Measurements from ENCODE around the gene SLC12A1.

SLC12A1 gene

GRCh38 chr15:48313216-48313615 lies 107.1 kb downstream of the SLC12A1 start:
- TF ChIP-seq EZH2phosphoT487 (IDR thresholded peaks at IDR 0.05; ENCODE audit: borderline replicate concordance, low read length) = no peak
- TF ChIP-seq CTCF (IDR thresholded peaks at IDR 0.05; ENCODE audit: low read depth, low read length, poor library complexity, severe bottlenecking) = no peak
- no peak overlapping the region for H3K4me3 ChIP-seq (ENCODE audit: low read length)
- no peak overlapping the region for H3K27ac ChIP-seq (ENCODE audit: low read depth, low read length)
- no peak overlapping the region for H3K4me2 ChIP-seq (ENCODE audit: low read length)
- H3K79me2 ChIP-seq (ENCODE audit: control insufficient read depth, low read length) = no peaks in the 10 kb centered on the region
- H3K4me1 ChIP-seq (ENCODE audit: control insufficient read depth, low read length) = no peaks in the 10 kb centered on the region
- H3K27me3 ChIP-seq (ENCODE audit: control insufficient read depth, low read length) = no peaks in the 10 kb centered on the region
- no peaks in the 10 kb centered on the region for H4K20me1 ChIP-seq (ENCODE audit: control insufficient read depth, insufficient read depth, low read depth, low read length)
- no peaks in the 10 kb centered on the region for H3K36me3 ChIP-seq (ENCODE audit: control insufficient read depth, low read length)
- H3F3A ChIP-seq (ENCODE audit: control insufficient read depth, insufficient read depth) = no peaks in the 10 kb centered on the region
- no peaks in the 10 kb centered on the region for H3K9me3 ChIP-seq (ENCODE audit: control insufficient read depth, insufficient read depth, low read length)
- H3K9me2 ChIP-seq (replicated peaks; ENCODE audit: control insufficient read depth, low read length) = no peaks in the 10 kb centered on the region

GRCh38 chr15:48315041-48315440 lies 108.9 kb downstream of the SLC12A1 start:
- Histone ChIP-seq H3K9me2 (replicated peaks; ENCODE audit: control insufficient read depth, low read length) (no peaks in the 10 kb centered on the region), H3K4me2 (ENCODE audit: low read length) (no peak overlapping the region), H3K36me3 (ENCODE audit: control insufficient read depth, low read length) (no peaks in the 10 kb centered on the region), H3F3A (ENCODE audit: control insufficient read depth, insufficient read depth) (no peaks in the 10 kb centered on the region), H3K27me3 (ENCODE audit: control insufficient read depth, low read length) (no peaks in the 10 kb centered on the region), H3K4me3 (ENCODE audit: low read length) (no peak overlapping the region), H3K79me2 (ENCODE audit: control insufficient read depth, low read length) (no peaks in the 10 kb centered on the region), H3K9me3 (ENCODE audit: control insufficient read depth, insufficient read depth, low read length) (no peaks in the 10 kb centered on the region), H4K20me1 (ENCODE audit: control insufficient read depth, insufficient read depth, low read depth, low read length) (no peaks in the 10 kb centered on the region), H3K27ac (ENCODE audit: low read depth, low read length) (no peak overlapping the region), H3K4me1 (ENCODE audit: control insufficient read depth, low read length) (no peaks in the 10 kb centered on the region)
- no peak for TF ChIP-seq CTCF (IDR thresholded peaks at IDR 0.05; ENCODE audit: low read depth, low read length, poor library complexity, severe bottlenecking)

- H3K27me3 ChIP-seq (ENCODE audit: control insufficient read depth, low read length) = no peaks in the 10 kb centered on the region
- no peaks in the 10 kb centered on the region for H3K36me3 ChIP-seq (ENCODE audit: control insufficient read depth, low read length)
- no peaks in the 10 kb centered on the region for H3K79me2 ChIP-seq (ENCODE audit: control insufficient read depth, low read length)
- no peaks in the 10 kb centered on the region for H3K4me1 ChIP-seq (ENCODE audit: control insufficient read depth, low read length)
- no peak overlapping the region for H3K4me3 ChIP-seq (ENCODE audit: low read length)
- H3K9me3 ChIP-seq (ENCODE audit: control insufficient read depth, insufficient read depth, low read length) = no peaks in the 10 kb centered on the region
- TF ChIP-seq CTCF (IDR thresholded peaks at IDR 0.05; ENCODE audit: low read depth, low read length, poor library complexity, severe bottlenecking) (no peak), EZH2phosphoT487 (IDR thresholded peaks at IDR 0.05; ENCODE audit: borderline replicate concordance, low read length) (no peak)
- no peak overlapping the region for H3K4me2 ChIP-seq (ENCODE audit: low read length)
- H4K20me1 ChIP-seq (ENCODE audit: control insufficient read depth, insufficient read depth, low read depth, low read length) = no peaks in the 10 kb centered on the region
- no peaks in the 10 kb centered on the region for H3F3A ChIP-seq (ENCODE audit: control insufficient read depth, insufficient read depth)
- H3K9me2 ChIP-seq (replicated peaks; ENCODE audit: control insufficient read depth, low read length) = no peaks in the 10 kb centered on the region
- no peak overlapping the region for H3K27ac ChIP-seq (ENCODE audit: low read depth, low read length)
Observed at GRCh38 chr15:48317221-48317620, 111.1 kb downstream of the SLC12A1 start.

- no peaks in the 10 kb centered on the region for H4K20me1 ChIP-seq (ENCODE audit: control insufficient read depth, insufficient read depth, low read depth, low read length)
- TF ChIP-seq CTCF (IDR thresholded peaks at IDR 0.05; ENCODE audit: low read depth, low read length, poor library complexity, severe bottlenecking) = no peak
- no peak for TF ChIP-seq EZH2phosphoT487 (IDR thresholded peaks at IDR 0.05; ENCODE audit: borderline replicate concordance, low read length)
- H3K79me2 ChIP-seq (ENCODE audit: control insufficient read depth, low read length) = no peaks in the 10 kb centered on the region
- no peaks in the 10 kb centered on the region for H3K9me3 ChIP-seq (ENCODE audit: control insufficient read depth, insufficient read depth, low read length)
- no peaks in the 10 kb centered on the region for H3K27me3 ChIP-seq (ENCODE audit: control insufficient read depth, low read length)
- H3K4me1 ChIP-seq (ENCODE audit: control insufficient read depth, low read length) = no peaks in the 10 kb centered on the region
- no peak overlapping the region for H3K4me2 ChIP-seq (ENCODE audit: low read length)
- no peak overlapping the region for H3K4me3 ChIP-seq (ENCODE audit: low read length)
- no peak overlapping the region for H3K27ac ChIP-seq (ENCODE audit: low read depth, low read length)
- no peaks in the 10 kb centered on the region for H3K36me3 ChIP-seq (ENCODE audit: control insufficient read depth, low read length)
- no peaks in the 10 kb centered on the region for H3F3A ChIP-seq (ENCODE audit: control insufficient read depth, insufficient read depth)
- no peaks in the 10 kb centered on the region for H3K9me2 ChIP-seq (replicated peaks; ENCODE audit: control insufficient read depth, low read length)
Observed at GRCh38 chr15:48318131-48318530, 112.0 kb downstream of the SLC12A1 start.

All from DOHH2 (cell line).